Type B pancreatic cell (in vitro differentiated cells): ENCODE measurements around the gene GLIS1. TPM values are rescaled to one million over a fixed set of nuclear protein-coding genes. Genes with fewer than 3 reads are reported as not detected.

ENCODE experiments used
- DNase-seq: peaks from one replicate; pipeline ENCODE4 v3.0.0; 2021; ENCODE audit warnings: mixed read lengths; ENCODE audit not compliant: unreplicated experiment; ENCODE audit errors: extremely low spot score
- H3K27ac Mint-ChIP-seq: 2 replicates; pipeline ENCODE4 v1.8.0; 2021; ENCODE audit warnings: mild to moderate bottlenecking, mixed read lengths
- H3K27me3 Mint-ChIP-seq: 2 replicates; pipeline ENCODE4 v1.8.0; 2021; ENCODE audit warnings: mixed read lengths
- H3K36me3 Mint-ChIP-seq: 2 replicates; pipeline ENCODE4 v1.8.0; 2021; ENCODE audit warnings: mixed read lengths
- H3K4me1 Mint-ChIP-seq: one replicate; pipeline ENCODE4 v1.8.0; 2021; ENCODE audit warnings: mixed read lengths; ENCODE audit not compliant: unreplicated experiment
- H3K4me3 Mint-ChIP-seq: 2 replicates; pipeline ENCODE4 v1.8.0; 2021; ENCODE audit warnings: mild to moderate bottlenecking, mixed read lengths
- H3K9me3 Mint-ChIP-seq: 2 replicates; pipeline ENCODE4 v1.8.0; 2021; ENCODE audit warnings: mixed read lengths
- total RNA-seq: library from RNA; stranded (reverse); gene quantifications from 2 replicates; pipeline ENCODE4 v1.2.1, GENCODE V29; 2021; ENCODE audit warnings: low replicate concordance
- TF ChIP-seq, protein P1 (sequence below): fragments of 200-600 bp; sonication (generic); conservative IDR thresholded peaks from 2 replicates; pipeline ENCODE4 v1.5.0; 2021; ENCODE audit warnings: antibody characterized with exemption, mild to moderate bottlenecking

GLIS1 gene
- total RNA-seq, 1 donor from 2014 or later, result 2.1 TPM

DNA sequence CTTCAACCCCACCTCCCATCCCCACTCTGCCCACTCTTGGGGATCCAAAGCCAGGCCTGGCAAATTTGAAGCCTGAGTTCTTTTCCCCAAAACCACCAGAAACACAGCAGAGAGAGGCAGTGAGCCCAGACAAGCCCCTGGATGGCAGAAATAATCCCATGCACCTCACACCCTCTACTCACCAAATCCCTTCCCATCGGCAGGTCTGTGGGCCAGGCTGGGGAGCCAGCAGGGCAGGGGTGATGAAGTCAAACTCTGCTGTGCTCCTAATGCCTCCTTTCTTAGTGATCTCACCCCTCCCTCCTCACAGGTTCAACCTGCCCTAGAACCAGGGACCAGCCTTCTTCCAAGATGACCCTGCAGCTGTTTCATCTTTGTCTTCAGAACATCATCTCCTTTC is 72.4 kb downstream of the GLIS1 start:
- H3K4me1 Mint-ChIP-seq, result peaks cover 17% of the 10 kb centered on the region
- no peaks in the 10 kb centered on the region for H3K9me3 Mint-ChIP-seq
- no peak overlapping the region for H3K4me3 Mint-ChIP-seq
- no peak for DNase-seq
- H3K27ac Mint-ChIP-seq, result no peak overlapping the region
- peaks cover 19% of the 10 kb centered on the region for H3K27me3 Mint-ChIP-seq
- TF ChIP-seq, protein P1, sequence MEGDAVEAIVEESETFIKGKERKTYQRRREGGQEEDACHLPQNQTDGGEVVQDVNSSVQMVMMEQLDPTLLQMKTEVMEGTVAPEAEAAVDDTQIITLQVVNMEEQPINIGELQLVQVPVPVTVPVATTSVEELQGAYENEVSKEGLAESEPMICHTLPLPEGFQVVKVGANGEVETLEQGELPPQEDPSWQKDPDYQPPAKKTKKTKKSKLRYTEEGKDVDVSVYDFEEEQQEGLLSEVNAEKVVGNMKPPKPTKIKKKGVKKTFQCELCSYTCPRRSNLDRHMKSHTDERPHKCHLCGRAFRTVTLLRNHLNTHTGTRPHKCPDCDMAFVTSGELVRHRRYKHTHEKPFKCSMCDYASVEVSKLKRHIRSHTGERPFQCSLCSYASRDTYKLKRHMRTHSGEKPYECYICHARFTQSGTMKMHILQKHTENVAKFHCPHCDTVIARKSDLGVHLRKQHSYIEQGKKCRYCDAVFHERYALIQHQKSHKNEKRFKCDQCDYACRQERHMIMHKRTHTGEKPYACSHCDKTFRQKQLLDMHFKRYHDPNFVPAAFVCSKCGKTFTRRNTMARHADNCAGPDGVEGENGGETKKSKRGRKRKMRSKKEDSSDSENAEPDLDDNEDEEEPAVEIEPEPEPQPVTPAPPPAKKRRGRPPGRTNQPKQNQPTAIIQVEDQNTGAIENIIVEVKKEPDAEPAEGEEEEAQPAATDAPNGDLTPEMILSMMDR, result no peak
- no peaks in the 10 kb centered on the region for H3K36me3 Mint-ChIP-seq

GRCh38 chr1:53665996-53666395 is 73.0 kb downstream of the GLIS1 start:
- Mint-ChIP-seq H3K9me3 (no peaks in the 10 kb centered on the region), H3K27me3 (peaks cover 19% of the 10 kb centered on the region), H3K36me3 (no peaks in the 10 kb centered on the region), H3K4me3 (no peak overlapping the region), H3K27ac (no peak overlapping the region), H3K4me1 (peaks cover 17% of the 10 kb centered on the region)
- TF ChIP-seq, protein P1, result no peak
- DNase-seq, result no peak

DNA sequence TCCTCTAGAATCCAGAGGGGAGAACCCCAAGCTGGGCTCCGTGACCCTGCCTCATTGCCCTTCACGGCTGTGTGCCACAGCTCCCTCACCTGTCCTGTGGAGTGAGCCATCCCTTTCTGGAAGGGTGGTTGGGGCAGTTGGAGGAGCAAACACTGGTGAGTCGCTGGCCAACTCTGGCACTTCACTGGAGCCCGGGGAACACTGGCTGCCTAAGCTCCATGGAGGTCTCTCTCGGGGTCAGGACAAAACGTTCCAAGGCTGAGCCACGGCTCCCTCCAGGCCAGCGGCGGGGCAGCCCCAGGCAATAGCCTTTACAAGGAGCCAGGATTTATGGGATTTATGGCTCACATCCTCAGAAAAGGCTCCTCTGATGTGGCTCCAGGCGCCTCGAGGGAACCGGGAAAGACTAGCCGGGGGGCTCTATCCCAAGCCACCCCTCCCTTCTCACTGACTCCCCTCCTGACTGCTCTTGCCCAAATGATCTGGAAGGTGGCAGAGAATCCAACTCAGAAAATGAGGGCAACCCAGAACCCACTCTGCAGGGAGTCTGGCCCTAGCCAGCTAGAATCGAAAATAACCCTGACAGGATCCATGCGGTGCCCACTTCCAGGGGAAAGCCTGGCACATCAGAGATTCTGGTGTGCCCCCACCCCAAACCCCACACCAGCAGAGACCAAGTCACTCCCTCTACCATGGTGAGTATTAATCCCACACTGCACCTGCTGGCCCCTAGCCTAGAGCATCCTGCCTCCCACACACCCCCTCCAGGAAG is 75.2 kb downstream of the GLIS1 start:
- no peaks in the 10 kb centered on the region for H3K36me3 Mint-ChIP-seq

GRCh38 chr1:53662951-53663350 is 76.0 kb downstream of the GLIS1 start:
- Mint-ChIP-seq H3K4me1 (peaks cover 14% of the 10 kb centered on the region), H3K4me3 (no peak overlapping the region), H3K27ac (no peak overlapping the region), H3K36me3 (no peaks in the 10 kb centered on the region), H3K27me3 (peaks cover 20% of the 10 kb centered on the region), H3K9me3 (no peaks in the 10 kb centered on the region)
- no peak for DNase-seq
- TF ChIP-seq, protein P1, result no peak

More for the DNA sequence above, 75.2 kb downstream of the GLIS1 start:
- H3K27me3 Mint-ChIP-seq, result peaks cover 19% of the 10 kb centered on the region
- TF ChIP-seq, protein P1, result no peak
- no peak overlapping the region for H3K4me3 Mint-ChIP-seq
- H3K9me3 Mint-ChIP-seq, result no peaks in the 10 kb centered on the region
- no peak for DNase-seq
- no peak overlapping the region for H3K27ac Mint-ChIP-seq
- peaks cover 11% of the 10 kb centered on the region for H3K4me1 Mint-ChIP-seq

DNA sequence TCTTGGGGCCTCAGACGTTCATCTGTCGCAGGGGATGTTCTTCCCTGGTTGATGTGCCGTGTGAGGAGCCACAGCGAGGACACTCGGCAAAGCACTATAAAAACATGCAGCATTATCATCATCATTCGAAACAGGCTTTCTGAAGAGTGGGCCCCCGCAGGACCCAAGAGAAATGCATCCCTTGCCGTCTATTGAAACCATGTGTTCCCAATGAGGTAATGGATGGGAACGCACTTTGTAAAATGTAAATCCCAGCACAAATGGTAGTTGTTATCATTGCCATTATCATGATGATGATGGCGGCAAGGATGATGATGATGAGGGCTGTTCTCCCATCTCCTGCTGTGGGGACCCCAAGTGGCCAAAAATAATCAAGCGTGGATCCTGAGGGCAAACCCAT is 76.8 kb downstream of the GLIS1 start:
- DNase-seq, result no peak
- peaks cover 17% of the 10 kb centered on the region for H3K4me1 Mint-ChIP-seq
- no peak overlapping the region for H3K4me3 Mint-ChIP-seq

More for the DNA sequence above, 76.8 kb downstream of the GLIS1 start:
- no peaks in the 10 kb centered on the region for H3K36me3 Mint-ChIP-seq
- H3K9me3 Mint-ChIP-seq, result no peaks in the 10 kb centered on the region
- TF ChIP-seq, protein P1, result no peak
- peaks cover 20% of the 10 kb centered on the region for H3K27me3 Mint-ChIP-seq
- H3K27ac Mint-ChIP-seq, result no peak overlapping the region
